CD4-positive, alpha-beta T cell treated with Interleukin-17A for 4 hours (primary cell): Measurements from ENCODE around the gene IL36RN.
"Not testable (repeated sequence)": the region's sequence is repeated elsewhere in the genome, so short reads cannot be mapped to it uniquely, and the experiment has no call there.

Experiments used
- DNase-seq: peaks from one replicate; pipeline ENCODE4 v3.0.0-alpha.2; 2020; ENCODE audit warnings: mixed read lengths

Gene IL36RN

GRCh38 chr2:113075600-113075999 is 16.6 kb downstream of the IL36RN start:
- no peak for DNase-seq

GRCh38 chr2:113076954-113077669 is 18.1 kb downstream of the IL36RN start:
- DNase-seq: no peak

DNA sequence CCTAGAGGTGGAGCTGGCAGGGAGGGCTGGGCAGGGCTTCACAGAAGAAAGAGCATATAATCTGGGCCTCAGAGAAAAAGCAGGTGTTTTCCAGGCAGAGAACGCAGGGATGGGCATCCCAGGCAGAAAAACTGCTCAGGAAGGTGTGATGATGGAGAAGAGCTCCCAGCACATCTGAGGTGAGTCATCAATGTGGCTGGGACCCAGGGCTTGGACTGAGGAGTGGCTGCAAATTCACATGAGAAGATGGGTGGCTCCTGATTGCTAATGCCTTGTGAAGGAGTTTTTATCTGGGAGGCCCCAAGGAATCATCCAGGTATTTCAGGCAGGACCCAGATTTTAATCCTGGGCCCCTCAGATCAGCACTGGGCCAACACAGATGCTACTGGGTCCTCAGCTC is 18.9 kb downstream of the IL36RN start:
- DNase-seq: no peak

GRCh38 chr2:113078350-113078839 is 19.4 kb downstream of the IL36RN start:
- DNase-seq: no peak

GRCh38 chr2:113079131-113079530 is 20.1 kb downstream of the IL36RN start:
- DNase-seq: no peak

- peak; percentile 51 for DNase-seq
These were observed 21.1 kb downstream of the IL36RN start for GRCh38 chr2:113080134-113080533.

- no peak for DNase-seq
These were observed 22.7 kb downstream of the IL36RN start for GRCh38 chr2:113081488-113082210.

DNA sequence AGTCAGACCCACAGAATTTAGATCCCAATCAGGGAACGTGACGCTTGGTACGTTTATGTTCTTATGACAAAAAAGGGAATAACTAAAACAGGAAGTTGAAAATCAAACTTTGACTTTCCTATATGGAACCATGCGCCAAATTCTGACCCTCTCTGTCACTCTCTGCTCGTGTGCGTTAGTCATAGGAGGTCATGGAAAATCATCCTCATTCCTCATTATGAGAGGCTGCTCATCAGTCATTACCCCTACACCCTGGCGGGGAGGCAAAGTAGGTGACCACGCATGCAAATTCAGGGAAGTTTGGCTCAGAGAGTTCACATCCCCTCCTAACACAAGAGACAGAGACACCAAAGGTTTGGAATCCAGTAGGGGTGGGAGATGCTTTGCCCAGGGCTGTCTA is 24.3 kb downstream of the IL36RN start:
- no peak for DNase-seq

GRCh38 chr2:113084249-113085000 is 25.4 kb downstream of the IL36RN start:
- no peak for DNase-seq

DNA sequence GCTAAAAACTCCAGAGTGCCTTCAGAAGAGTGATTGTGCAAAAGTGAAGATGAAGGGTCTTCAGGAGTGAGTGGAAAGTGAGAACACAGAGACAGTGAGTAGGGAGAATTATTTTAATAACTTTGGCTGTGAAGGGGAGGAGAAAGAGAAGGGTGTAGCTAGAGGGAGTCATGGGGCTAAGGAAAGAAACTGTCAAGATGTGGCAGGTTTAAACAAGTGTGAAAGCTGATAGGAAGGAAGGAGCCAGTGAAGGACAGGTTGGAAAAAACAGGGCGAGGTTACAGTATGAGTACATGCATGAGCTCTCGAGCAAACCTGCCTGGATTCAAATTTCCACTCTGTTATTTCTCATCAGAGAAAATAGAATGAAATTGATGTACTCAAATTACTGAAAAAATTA is 26.5 kb downstream of the IL36RN start:
- no peak for DNase-seq

- DNase-seq: no peak
These were observed 29.4 kb downstream of the IL36RN start for GRCh38 chr2:113088213-113088992.

DNA sequence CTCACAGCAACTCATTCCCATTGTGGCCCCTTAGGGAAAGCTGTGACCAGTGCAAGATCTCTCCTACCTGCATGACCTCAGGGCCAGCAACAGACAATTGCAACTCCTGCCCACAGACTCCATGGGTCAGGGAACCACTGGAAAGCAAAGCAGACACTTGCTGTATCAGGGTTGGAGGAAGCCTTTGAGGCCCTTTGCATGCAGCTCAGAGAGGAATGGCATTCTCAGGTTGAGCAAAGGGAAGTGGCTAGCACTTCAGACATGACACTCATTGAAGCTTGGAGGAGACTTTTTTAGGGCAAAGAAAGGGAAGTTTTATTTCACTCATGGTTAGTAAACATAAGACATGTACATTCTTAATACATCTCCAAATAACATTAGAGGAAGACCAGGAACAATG is 30.9 kb downstream of the IL36RN start:
- DNase-seq: no peak

DNA sequence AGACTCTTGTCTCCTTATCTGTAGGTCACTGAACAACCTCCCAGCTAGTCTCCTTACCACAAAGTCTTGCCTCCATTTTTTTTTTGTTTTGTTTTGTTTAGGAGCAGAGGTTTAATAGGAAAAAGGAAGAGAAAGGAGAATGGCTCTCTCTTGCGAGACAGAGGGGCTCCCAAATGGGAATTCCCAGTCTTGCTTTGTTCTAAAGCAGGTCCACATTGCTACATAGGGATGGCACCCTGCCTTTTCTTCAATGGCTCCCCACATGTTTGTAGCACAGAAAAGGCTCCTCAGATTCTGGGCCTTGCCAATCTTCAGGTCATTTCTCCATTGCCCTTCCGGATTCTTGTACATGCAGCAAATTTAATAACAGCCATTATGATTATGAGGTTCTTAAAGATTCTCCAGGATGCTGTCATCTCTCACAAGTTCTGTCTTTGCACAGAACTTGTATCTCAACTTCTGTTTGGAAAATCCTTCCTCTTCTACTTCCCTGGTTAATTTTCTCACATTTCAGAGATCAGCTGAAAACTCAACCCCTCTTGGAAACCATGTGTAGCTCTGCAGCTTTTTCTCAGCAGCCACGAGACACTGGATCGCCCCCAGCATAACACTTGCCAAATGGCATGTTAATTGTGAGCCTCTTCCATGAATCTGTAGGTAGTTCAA is 32.4 kb downstream of the IL36RN start:
- DNase-seq: no peak

- DNase-seq: no peak
These were observed 34.0 kb downstream of the IL36RN start for GRCh38 chr2:113092864-113093612.

DNA sequence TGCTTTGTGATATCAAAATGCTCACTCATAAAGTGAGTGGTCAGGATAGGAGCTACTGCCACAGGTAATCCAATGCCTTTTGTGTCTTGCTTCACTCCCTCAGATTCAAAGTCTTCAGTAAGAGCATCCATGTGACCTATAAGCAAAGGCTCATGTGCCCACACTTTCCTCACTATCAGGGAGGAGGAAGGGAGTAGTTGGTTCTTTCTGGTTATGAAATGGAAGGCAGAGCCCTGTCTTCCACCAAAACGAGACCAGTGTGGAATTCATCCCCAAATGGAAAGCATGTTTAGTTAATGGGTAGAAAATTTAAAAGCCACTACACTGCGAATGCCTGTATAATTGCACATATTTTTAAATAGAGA is 34.6 kb downstream of the IL36RN start:
- no peak for DNase-seq

- DNase-seq: not testable (repeated sequence)
These were observed 37.3 kb downstream of the IL36RN start for GRCh38 chr2:113096306-113096705.

- not testable (repeated sequence) for DNase-seq
These were observed 38.0 kb downstream of the IL36RN start for GRCh38 chr2:113096842-113097618.

DNA sequence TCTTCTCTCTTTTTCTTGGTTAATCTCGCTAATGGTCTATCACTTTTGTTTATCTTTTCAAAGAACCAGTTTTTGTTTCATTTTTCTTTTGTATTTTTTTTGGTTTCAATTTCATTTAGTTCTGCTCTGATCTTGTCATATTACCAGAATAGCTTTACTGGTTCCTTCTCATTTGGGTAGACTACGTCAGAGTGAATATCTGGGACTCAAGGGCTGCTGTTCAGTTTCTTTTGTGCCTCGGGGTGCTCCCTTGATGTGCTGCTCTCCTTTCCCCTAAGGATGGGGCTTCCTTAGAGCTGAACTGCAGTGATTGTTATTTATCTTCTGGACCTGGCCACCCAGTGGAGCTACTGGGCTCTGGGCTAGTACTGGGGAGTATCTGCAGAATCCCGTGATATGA is 39.0 kb downstream of the IL36RN start:
- no peak for DNase-seq

DNA sequence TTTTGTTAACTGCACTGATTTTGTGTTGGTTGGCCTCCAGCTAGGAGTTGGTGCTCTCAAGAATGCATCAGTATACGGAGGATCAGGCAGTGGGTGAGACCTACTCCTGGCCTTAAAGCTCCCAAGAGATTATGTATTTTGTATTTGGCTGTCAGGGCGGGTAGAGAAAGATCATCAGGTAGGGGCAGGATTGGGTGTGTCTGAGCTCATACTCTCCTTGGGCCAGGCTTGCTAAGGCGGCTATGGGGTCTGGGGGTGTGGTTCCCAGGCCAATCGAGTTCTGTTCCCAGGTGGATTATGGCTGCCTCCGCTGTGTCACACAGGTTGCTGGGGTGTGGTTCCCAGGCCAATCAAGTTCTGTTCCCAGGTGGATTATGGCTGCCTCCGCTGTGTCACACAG is 39.5 kb downstream of the IL36RN start:
- DNase-seq: no peak

DNA sequence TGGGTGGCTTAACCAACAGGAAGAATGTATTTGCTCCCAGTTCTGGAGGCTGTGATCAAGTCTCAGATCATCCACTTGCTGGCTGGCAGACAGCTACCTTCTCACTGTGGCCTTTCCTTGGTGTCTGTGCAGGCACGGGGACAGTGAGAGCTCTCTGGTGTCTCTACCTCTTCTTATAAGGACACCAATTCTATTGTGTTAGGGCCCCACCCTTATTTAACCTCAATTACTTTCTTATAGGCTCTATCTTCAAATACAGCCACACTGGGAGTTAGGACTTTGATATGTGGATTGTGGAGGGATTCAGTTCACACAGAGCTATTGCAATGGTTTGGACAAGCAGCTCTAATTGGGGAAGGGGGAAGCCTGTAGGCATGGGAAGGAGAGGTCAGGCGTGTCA is 43.1 kb downstream of the IL36RN start:
- DNase-seq: no peak

DNA sequence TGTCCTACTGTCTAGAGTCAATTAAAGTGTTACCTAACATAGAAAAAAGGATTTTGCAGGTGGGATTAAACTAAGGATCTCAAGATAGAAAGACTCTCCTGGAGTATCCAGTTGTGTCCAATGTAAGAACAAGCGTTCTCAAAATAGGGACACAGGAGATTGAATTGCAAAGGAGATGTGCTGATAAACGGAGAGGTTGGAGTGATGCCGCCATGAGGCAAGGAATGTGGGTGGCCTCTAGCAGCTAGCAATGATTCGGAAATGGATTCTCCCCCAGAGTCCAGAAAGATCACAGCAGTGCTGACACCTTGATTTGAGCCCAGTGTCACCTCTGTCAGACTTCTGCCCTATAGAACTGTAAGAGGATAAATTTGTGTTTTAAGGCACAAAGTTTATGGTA is 44.3 kb downstream of the IL36RN start:
- no peak for DNase-seq
